Measurements from ENCODE around the gene CAMTA1. TPM values are rescaled to one million over a fixed set of nuclear protein-coding genes. Genes with fewer than 3 reads are reported as not detected.
A peak's percentile ranks its signal among the peaks of the same experiment; 100 is the strongest.
"Not testable (repeated sequence)": the region's sequence is repeated elsewhere in the genome, so short reads cannot be mapped to it uniquely, and the experiment has no call there.

Gene CAMTA1
- total RNA-seq, 2 donors from 2014 or later = 36.5 to 57.5 TPM

DNA sequence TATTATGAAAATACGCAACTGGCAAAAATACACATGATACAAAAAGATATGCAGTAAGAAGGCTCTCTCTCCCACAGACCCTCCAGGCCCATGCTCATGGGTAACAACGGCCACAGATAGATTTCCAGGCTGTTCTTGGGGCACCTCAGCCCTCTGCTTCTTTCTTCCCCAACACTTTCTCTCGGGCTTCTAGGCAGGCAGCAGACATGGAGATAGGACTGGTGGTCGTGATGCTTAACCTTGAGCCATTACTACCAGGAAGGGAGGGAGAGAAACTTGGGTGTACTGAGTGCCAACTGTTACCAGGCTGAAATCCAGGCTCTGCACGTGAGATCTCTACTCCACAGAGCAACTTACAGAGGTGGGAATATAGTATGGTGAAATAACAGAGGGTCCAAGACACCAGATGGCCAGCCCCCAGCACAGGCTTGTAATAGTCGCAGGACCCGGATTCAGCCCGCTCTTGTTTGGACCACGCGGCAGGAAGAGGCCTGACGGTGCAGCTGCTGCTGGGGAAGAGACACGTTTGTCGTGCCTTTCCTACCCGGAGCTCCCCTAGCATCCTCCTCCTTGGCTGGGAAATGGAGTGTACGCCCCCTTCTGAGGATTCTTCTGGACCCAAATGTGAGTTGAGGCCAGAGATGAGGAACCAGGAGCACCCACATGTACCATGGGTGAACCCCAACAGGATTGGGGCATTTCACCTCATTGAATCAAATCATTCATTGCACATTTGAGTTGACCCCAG lies 544.8 kb downstream of the CAMTA1 start:
- H3K36me3 Mint-ChIP-seq = no peaks in the 10 kb centered on the region
- H3K4me1 Mint-ChIP-seq (ENCODE audit: low read depth in 2 of 2) = no peaks in the 10 kb centered on the region
- DNase-seq (ENCODE audit: low spot score) (no peak), ATAC-seq (peak in 1 of 2 donors; percentile 33)
- peaks cover 28 to 35% of the 10 kb centered on the region in 2 donors for H3K27me3 Mint-ChIP-seq
- no peak overlapping the region for H3K4me3 Mint-ChIP-seq
- no peak overlapping the region for H3K27ac Mint-ChIP-seq
- no peaks in the 10 kb centered on the region for H3K9me3 Mint-ChIP-seq

- ATAC-seq; H3K4me3 Mint-ChIP-seq; H3K9me3 Mint-ChIP-seq; H3K36me3 Mint-ChIP-seq; H3K27ac Mint-ChIP-seq; H3K4me1 Mint-ChIP-seq (ENCODE audit: low read depth in 2 of 2); DNase-seq (ENCODE audit: low spot score): not testable (repeated sequence)
- H3K27me3 Mint-ChIP-seq = peaks cover 23 to 29% of the 10 kb centered on the region in 2 donors
Measured at GRCh38 chr1:7330726-7331125, 545.5 kb downstream of the CAMTA1 start.

DNA sequence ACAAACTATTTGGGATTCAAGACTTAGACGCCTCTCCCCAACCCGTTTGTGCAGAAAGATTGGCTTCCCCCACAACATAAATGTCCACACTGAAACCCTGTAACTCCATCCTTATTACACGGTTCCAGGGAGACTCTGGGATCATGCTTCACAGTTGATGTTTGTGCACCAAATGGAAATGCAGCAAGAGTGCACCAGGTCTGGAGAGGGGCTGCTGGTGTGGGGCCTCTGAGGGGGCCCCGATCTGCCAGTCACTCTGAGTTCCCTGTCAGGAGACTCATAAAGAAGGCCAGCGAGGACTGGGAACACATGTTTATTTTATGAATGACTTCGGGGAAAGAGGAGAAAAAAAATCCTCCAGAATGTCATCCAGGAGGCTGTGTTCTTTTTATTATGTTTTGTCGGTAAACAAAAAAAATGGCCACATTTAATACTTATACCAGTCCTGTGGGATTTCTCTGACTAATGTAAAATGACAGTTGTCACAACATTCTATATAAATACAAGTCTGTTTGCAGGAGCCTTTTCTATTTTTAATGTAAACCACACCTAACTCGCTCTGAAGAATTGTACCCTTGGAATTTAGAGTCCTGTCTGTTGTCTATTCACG lies 546.8 kb downstream of the CAMTA1 start:
- H3K27me3 Mint-ChIP-seq = peaks cover 16 to 18% of the 10 kb centered on the region in 2 donors
- H3K36me3 Mint-ChIP-seq = no peaks in the 10 kb centered on the region
- no peak overlapping the region for H3K4me3 Mint-ChIP-seq
- ATAC-seq (no peak), DNase-seq (ENCODE audit: low spot score) (no peak)
- H3K9me3 Mint-ChIP-seq = no peaks in the 10 kb centered on the region
- no peaks in the 10 kb centered on the region for H3K4me1 Mint-ChIP-seq (ENCODE audit: low read depth in 2 of 2)
- no peak overlapping the region for H3K27ac Mint-ChIP-seq

- no peak overlapping the region for H3K27ac Mint-ChIP-seq
- DNase-seq (ENCODE audit: low spot score) = no peak
- H3K9me3 Mint-ChIP-seq = no peaks in the 10 kb centered on the region
- H3K27me3 Mint-ChIP-seq = peaks cover 10 to 16% of the 10 kb centered on the region in 2 donors
- H3K4me3 Mint-ChIP-seq = no peak overlapping the region
- no peaks in the 10 kb centered on the region for H3K4me1 Mint-ChIP-seq (ENCODE audit: low read depth in 2 of 2)
- no peaks in the 10 kb centered on the region for H3K36me3 Mint-ChIP-seq
- no peak for ATAC-seq
Measured at GRCh38 chr1:7333094-7333493, 547.8 kb downstream of the CAMTA1 start.

DNA sequence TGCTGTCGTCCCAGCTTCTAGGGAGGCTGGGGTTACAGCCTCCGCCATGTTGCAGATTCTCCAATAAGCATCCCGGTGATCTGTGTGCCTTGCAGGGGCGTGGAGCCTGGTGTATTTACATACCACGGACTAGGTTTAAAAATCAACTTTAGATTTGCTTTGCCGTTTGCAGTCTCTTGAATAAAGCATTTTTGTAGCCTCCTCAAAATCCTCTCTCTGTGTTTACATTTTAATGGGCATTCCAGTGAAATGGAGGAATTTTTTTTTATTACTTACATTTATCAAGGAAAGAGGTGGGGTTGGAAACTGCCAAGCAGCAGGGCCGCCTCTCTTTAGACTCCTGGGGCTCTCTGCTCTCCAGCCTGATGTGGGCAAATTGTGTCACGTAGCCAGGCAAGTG lies 548.4 kb downstream of the CAMTA1 start:
- DNase-seq (ENCODE audit: low spot score) = no peak
- H3K36me3 Mint-ChIP-seq = no peaks in the 10 kb centered on the region
- no peaks in the 10 kb centered on the region for H3K9me3 Mint-ChIP-seq
- no peak for ATAC-seq
- H3K27me3 Mint-ChIP-seq = peaks cover 8 to 11% of the 10 kb centered on the region in 2 donors
- H3K4me3 Mint-ChIP-seq = no peak overlapping the region
- H3K27ac Mint-ChIP-seq = no peak overlapping the region
- H3K4me1 Mint-ChIP-seq (ENCODE audit: low read depth in 2 of 2) = no peaks in the 10 kb centered on the region

DNA sequence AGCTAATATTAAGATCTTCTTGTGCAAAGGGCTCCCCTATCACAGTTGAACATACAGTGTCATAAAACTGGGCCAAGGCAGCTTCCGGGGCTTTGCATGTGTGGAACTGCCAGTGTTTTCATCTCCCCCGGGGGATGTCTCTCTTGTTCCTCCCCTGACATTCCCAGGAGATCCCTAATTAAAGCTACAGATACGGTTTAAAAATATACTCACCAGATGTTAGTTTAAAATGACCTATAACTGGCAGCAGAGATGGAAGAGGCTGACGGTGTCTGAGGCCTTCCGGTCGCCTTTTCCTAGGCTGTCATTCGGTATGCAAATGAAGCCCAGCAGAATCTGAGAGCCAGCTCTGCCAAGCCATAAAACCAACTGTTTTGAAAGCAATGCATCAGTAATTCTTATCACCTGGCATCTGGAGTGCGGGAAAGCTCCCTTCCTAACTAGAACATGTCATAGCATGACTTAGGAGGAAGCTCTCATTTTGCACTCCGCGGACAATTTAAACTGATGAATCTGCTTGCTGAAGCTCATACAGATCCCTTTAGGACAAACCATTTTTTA lies 549.3 kb downstream of the CAMTA1 start:
- no peak for DNase-seq (ENCODE audit: low spot score)
- Mint-ChIP-seq H3K4me1 (ENCODE audit: low read depth in 2 of 2) (no peaks in the 10 kb centered on the region), H3K27me3 (peaks cover 4 to 5% of the 10 kb centered on the region in 2 donors), H3K27ac (no peak overlapping the region), H3K36me3 (no peaks in the 10 kb centered on the region), H3K4me3 (no peak overlapping the region), H3K9me3 (no peaks in the 10 kb centered on the region)
- ATAC-seq = no peak

DNA sequence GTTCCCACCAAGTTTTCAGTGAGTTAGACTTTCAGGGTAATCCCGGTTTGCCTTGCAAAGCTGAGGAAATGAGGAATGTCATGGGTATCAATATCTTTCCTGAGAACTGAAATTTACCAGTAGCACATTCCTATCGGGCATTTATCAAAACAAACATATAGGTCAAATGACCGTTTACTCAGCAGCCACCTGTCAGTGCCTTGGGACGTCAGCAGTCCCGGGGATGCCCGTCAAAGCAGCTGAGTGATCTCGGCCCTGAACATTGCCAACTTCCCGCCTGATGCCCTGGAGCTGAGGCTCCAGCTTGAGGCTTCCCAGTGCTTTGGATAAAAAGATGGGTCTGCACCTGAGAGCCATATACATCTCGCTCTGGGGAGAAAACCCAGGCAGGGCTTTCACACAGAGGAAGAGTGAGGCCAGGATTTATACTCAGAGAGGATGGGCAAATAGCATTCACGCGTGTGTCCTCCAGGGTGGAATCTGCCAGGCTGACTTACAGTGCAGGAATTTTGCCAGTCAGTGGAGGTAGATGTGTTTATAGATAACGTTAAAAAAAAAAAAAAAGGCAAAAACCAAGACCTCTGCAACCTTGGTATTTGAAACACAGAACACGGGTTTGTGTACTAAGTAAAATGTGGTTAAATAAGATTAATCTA lies 550.1 kb downstream of the CAMTA1 start:
- no peak for ATAC-seq

GRCh38 chr1:7338439-7338838 lies 553.2 kb downstream of the CAMTA1 start:
- H3K27ac Mint-ChIP-seq = no peak overlapping the region
- H3K4me1 Mint-ChIP-seq (ENCODE audit: low read depth in 2 of 2) = no peaks in the 10 kb centered on the region
- ATAC-seq (no peak), DNase-seq (ENCODE audit: low spot score) (no peak)
- no peaks in the 10 kb centered on the region for H3K36me3 Mint-ChIP-seq
- no peaks in the 10 kb centered on the region for H3K9me3 Mint-ChIP-seq
- H3K4me3 Mint-ChIP-seq = no peak overlapping the region
- peaks cover 4 to 8% of the 10 kb centered on the region in 2 donors for H3K27me3 Mint-ChIP-seq

More for the DNA sequence above, 550.1 kb downstream of the CAMTA1 start:
- DNase-seq (ENCODE audit: low spot score) = no peak
- no peaks in the 10 kb centered on the region for H3K9me3 Mint-ChIP-seq
- H3K4me3 Mint-ChIP-seq = no peak overlapping the region
- no peak overlapping the region for H3K27ac Mint-ChIP-seq
- H3K36me3 Mint-ChIP-seq = no peaks in the 10 kb centered on the region
- peaks cover 4 to 5% of the 10 kb centered on the region in 2 donors for H3K27me3 Mint-ChIP-seq
- no peaks in the 10 kb centered on the region for H3K4me1 Mint-ChIP-seq (ENCODE audit: low read depth in 2 of 2)

- DNase-seq (ENCODE audit: low spot score) (peak; percentile 12), ATAC-seq (no peak)
- H3K9me3 Mint-ChIP-seq = no peaks in the 10 kb centered on the region
- H3K4me3 Mint-ChIP-seq = no peak overlapping the region
- no peak overlapping the region for H3K27ac Mint-ChIP-seq
- peaks cover 4 to 13% of the 10 kb centered on the region in 2 donors for H3K27me3 Mint-ChIP-seq
- no peaks in the 10 kb centered on the region for H3K36me3 Mint-ChIP-seq
- H3K4me1 Mint-ChIP-seq (ENCODE audit: low read depth in 2 of 2) = no peaks in the 10 kb centered on the region
Measured at GRCh38 chr1:7339014-7339413, 553.8 kb downstream of the CAMTA1 start.

- H3K36me3 Mint-ChIP-seq = no peaks in the 10 kb centered on the region
- H3K9me3 Mint-ChIP-seq = no peaks in the 10 kb centered on the region
- no peak for ATAC-seq
- H3K4me1 Mint-ChIP-seq (ENCODE audit: low read depth in 2 of 2) = no peaks in the 10 kb centered on the region
- H3K27ac Mint-ChIP-seq = no peak overlapping the region
- no peak for DNase-seq (ENCODE audit: low spot score)
- H3K4me3 Mint-ChIP-seq = no peak overlapping the region
- H3K27me3 Mint-ChIP-seq = peaks cover 0 to 7% of the 10 kb centered on the region in 2 donors
Measured at GRCh38 chr1:7339953-7340352, 554.7 kb downstream of the CAMTA1 start.

- no peaks in the 10 kb centered on the region for H3K4me1 Mint-ChIP-seq (ENCODE audit: low read depth in 2 of 2)
- ATAC-seq (no peak), DNase-seq (ENCODE audit: low spot score) (peak; percentile 20)
- H3K4me3 Mint-ChIP-seq = no peak overlapping the region
- H3K27ac Mint-ChIP-seq = no peak overlapping the region
- H3K27me3 Mint-ChIP-seq = peaks cover 0 to 7% of the 10 kb centered on the region in 2 donors
- no peaks in the 10 kb centered on the region for H3K36me3 Mint-ChIP-seq
- no peaks in the 10 kb centered on the region for H3K9me3 Mint-ChIP-seq
Measured at GRCh38 chr1:7341145-7341905, 556.1 kb downstream of the CAMTA1 start.

DNA sequence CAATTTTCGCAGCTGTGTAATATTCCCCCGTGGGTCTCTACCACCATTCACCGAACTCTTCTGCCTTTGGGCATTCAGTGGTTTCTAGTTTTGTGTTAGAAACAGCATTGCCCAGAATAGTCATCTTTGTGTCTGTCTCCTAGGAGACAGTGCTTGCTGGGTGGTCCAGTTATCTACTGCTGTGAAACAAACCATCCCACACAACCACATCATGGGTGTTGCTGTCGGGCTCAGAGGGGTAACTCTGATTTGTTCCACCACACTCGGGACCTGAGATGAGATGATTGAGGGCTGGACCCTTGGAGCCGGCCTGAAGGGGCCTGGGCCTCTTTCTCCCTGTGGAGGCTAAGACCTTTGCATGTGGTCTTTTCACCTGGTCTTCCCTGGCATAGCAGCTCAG lies 558.6 kb downstream of the CAMTA1 start:
- ATAC-seq (no peak), DNase-seq (ENCODE audit: low spot score) (peak; percentile 44)
- no peaks in the 10 kb centered on the region for H3K36me3 Mint-ChIP-seq
- no peak overlapping the region for H3K27ac Mint-ChIP-seq
- peaks cover 0 to 7% of the 10 kb centered on the region in 2 donors for H3K27me3 Mint-ChIP-seq
- H3K4me3 Mint-ChIP-seq = no peak overlapping the region
- no peaks in the 10 kb centered on the region for H3K4me1 Mint-ChIP-seq (ENCODE audit: low read depth in 2 of 2)
- no peaks in the 10 kb centered on the region for H3K9me3 Mint-ChIP-seq

GRCh38 chr1:7344299-7344698 lies 559.0 kb downstream of the CAMTA1 start:
- no peak overlapping the region for H3K4me3 Mint-ChIP-seq
- peaks cover 1 to 7% of the 10 kb centered on the region in 2 donors for H3K27me3 Mint-ChIP-seq
- no peaks in the 10 kb centered on the region for H3K9me3 Mint-ChIP-seq
- no peak overlapping the region for H3K27ac Mint-ChIP-seq
- H3K4me1 Mint-ChIP-seq (ENCODE audit: low read depth in 2 of 2) = no peaks in the 10 kb centered on the region
- ATAC-seq (no peak), DNase-seq (ENCODE audit: low spot score) (no peak)
- H3K36me3 Mint-ChIP-seq = no peaks in the 10 kb centered on the region

Data from natural killer cell treated with Interleukin-12 subunit alpha and Interleukin-12 subunit beta and Interleukin-15 and Interleukin-18, amount 100 ng/mL, for 72 hours (primary cell).